Activated naive CD8-positive, alpha-beta T cell (primary cell): ENCODE results near the gene KRTAP10-10.
"Not testable (repeated sequence)": the region's sequence is repeated elsewhere in the genome, so short reads cannot be mapped to it uniquely, and the experiment has no call there.

Experiments used
- H3K27ac Mint-ChIP-seq: one replicate; pipeline ENCODE4 v1.8.0; 2021; ENCODE audit warnings: mixed read lengths
- H3K27me3 Mint-ChIP-seq: one replicate; pipeline ENCODE4 v1.8.0; 2021; ENCODE audit warnings: mixed read lengths
- H3K36me3 Mint-ChIP-seq: one replicate; pipeline ENCODE4 v1.8.0; 2021; ENCODE audit warnings: mixed read lengths
- H3K4me1 Mint-ChIP-seq: one replicate; pipeline ENCODE4 v1.8.0; 2021; ENCODE audit warnings: low read depth, mixed read lengths
- H3K4me3 Mint-ChIP-seq: one replicate; pipeline ENCODE4 v1.8.0; 2021; ENCODE audit warnings: mild to moderate bottlenecking, mixed read lengths
- H3K9me3 Mint-ChIP-seq: one replicate; pipeline ENCODE4 v1.8.0; 2021; ENCODE audit warnings: low read depth, mixed read lengths

Gene KRTAP10-10

GRCh38 chr21:44599264-44600029 is 37.7 kb upstream of the KRTAP10-10 start:
- Mint-ChIP-seq H3K27ac (no peak overlapping the region), H3K4me1 (peaks cover 1% of the 10 kb centered on the region), H3K4me3 (no peak overlapping the region), H3K27me3 (no peaks in the 10 kb centered on the region), H3K9me3 (peaks cover 7% of the 10 kb centered on the region), H3K36me3 (peaks cover 2% of the 10 kb centered on the region)

- H3K9me3 Mint-ChIP-seq, H3K27me3 Mint-ChIP-seq, H3K4me3 Mint-ChIP-seq, H3K36me3 Mint-ChIP-seq, H3K27ac Mint-ChIP-seq, H3K4me1 Mint-ChIP-seq: not testable (repeated sequence)
These were observed 36.8 kb upstream of the KRTAP10-10 start, which contains the start of gene KRTAP10-7 for GRCh38 chr21:44600118-44600978. TSS of gene KRTAP10-7 (plus strand) at chr21:44600597. CDS start at chr21:44600622, 25 bp downstream.

- H3K4me3 Mint-ChIP-seq, H3K9me3 Mint-ChIP-seq, H3K27ac Mint-ChIP-seq, H3K4me1 Mint-ChIP-seq, H3K36me3 Mint-ChIP-seq, H3K27me3 Mint-ChIP-seq: not testable (repeated sequence)
These were observed 36.1 kb upstream of the KRTAP10-10 start for GRCh38 chr21:44601091-44601490.

GRCh38 chr21:44601596-44602462 is 35.3 kb upstream of the KRTAP10-10 start:
- Mint-ChIP-seq H3K27ac (no peak overlapping the region), H3K4me3 (no peak overlapping the region), H3K27me3 (no peaks in the 10 kb centered on the region), H3K9me3 (peaks cover 7% of the 10 kb centered on the region), H3K4me1 (no peaks in the 10 kb centered on the region), H3K36me3 (peaks cover 2% of the 10 kb centered on the region)

- Mint-ChIP-seq H3K36me3 (peaks cover 2% of the 10 kb centered on the region), H3K4me3 (no peak overlapping the region), H3K27me3 (no peaks in the 10 kb centered on the region), H3K4me1 (no peaks in the 10 kb centered on the region), H3K27ac (no peak overlapping the region), H3K9me3 (peaks cover 7% of the 10 kb centered on the region)
These were observed 34.7 kb upstream of the KRTAP10-10 start for GRCh38 chr21:44602463-44602850.

GRCh38 chr21:44603109-44603875 is 33.9 kb upstream of the KRTAP10-10 start:
- no peaks in the 10 kb centered on the region for H3K27me3 Mint-ChIP-seq
- no peak overlapping the region for H3K4me3 Mint-ChIP-seq
- peaks cover 2% of the 10 kb centered on the region for H3K36me3 Mint-ChIP-seq
- peaks cover 7% of the 10 kb centered on the region for H3K9me3 Mint-ChIP-seq
- no peak overlapping the region for H3K27ac Mint-ChIP-seq
- H3K4me1 Mint-ChIP-seq: no peaks in the 10 kb centered on the region

GRCh38 chr21:44603911-44604310 is 33.2 kb upstream of the KRTAP10-10 start:
- Mint-ChIP-seq H3K27me3 (no peaks in the 10 kb centered on the region), H3K9me3 (peaks cover 3% of the 10 kb centered on the region), H3K4me1 (no peaks in the 10 kb centered on the region), H3K4me3 (no peak overlapping the region), H3K36me3 (peaks cover 3% of the 10 kb centered on the region), H3K27ac (no peak overlapping the region)

- Mint-ChIP-seq H3K27ac (no peak overlapping the region), H3K4me3 (no peak overlapping the region), H3K27me3 (no peaks in the 10 kb centered on the region), H3K36me3 (peaks cover 13% of the 10 kb centered on the region), H3K9me3 (peaks cover 13% of the 10 kb centered on the region), H3K4me1 (no peaks in the 10 kb centered on the region)
These were observed 30.7 kb upstream of the KRTAP10-10 start for GRCh38 chr21:44606495-44606894.

- Mint-ChIP-seq H3K9me3 (peaks cover 13% of the 10 kb centered on the region), H3K27ac (no peak overlapping the region), H3K36me3 (peaks cover 14% of the 10 kb centered on the region), H3K4me1 (peaks cover 3% of the 10 kb centered on the region), H3K27me3 (no peaks in the 10 kb centered on the region), H3K4me3 (no peak overlapping the region)
These were observed 28.0 kb upstream of the KRTAP10-10 start for GRCh38 chr21:44609193-44609592.

GRCh38 chr21:44610157-44610843 is 26.9 kb upstream of the KRTAP10-10 start:
- not testable (repeated sequence) for H3K4me3 Mint-ChIP-seq, H3K27me3 Mint-ChIP-seq, H3K27ac Mint-ChIP-seq, H3K4me1 Mint-ChIP-seq
- H3K36me3 Mint-ChIP-seq: peaks cover 14% of the 10 kb centered on the region
- peaks cover 13% of the 10 kb centered on the region for H3K9me3 Mint-ChIP-seq

- no peak overlapping the region for H3K4me3 Mint-ChIP-seq
- H3K27me3 Mint-ChIP-seq: no peaks in the 10 kb centered on the region
- H3K4me1 Mint-ChIP-seq: peaks cover 16% of the 10 kb centered on the region
- H3K27ac Mint-ChIP-seq: no peak overlapping the region
- H3K36me3 Mint-ChIP-seq: peaks cover 14% of the 10 kb centered on the region
- peaks cover 13% of the 10 kb centered on the region for H3K9me3 Mint-ChIP-seq
These were observed 25.6 kb upstream of the KRTAP10-10 start for GRCh38 chr21:44611551-44611950.

- H3K27me3 Mint-ChIP-seq: no peaks in the 10 kb centered on the region
- H3K27ac Mint-ChIP-seq: no peak within 1 kb of the TSS
- peaks cover 13% of the 10 kb centered on the region for H3K9me3 Mint-ChIP-seq
- peaks cover 14% of the 10 kb centered on the region for H3K36me3 Mint-ChIP-seq
- no peak within 1 kb of the TSS for H3K4me3 Mint-ChIP-seq
- peaks cover 21% of the 10 kb centered on the region for H3K4me1 Mint-ChIP-seq
These were observed 25.1 kb upstream of the KRTAP10-10 start, which contains the start of gene KRTAP10-8 for GRCh38 chr21:44612029-44612486. TSS of gene KRTAP10-8 (plus strand) at chr21:44612079. CDS start at chr21:44612101, 22 bp downstream.

- no peak overlapping the region for H3K4me3 Mint-ChIP-seq
- H3K27me3 Mint-ChIP-seq: no peaks in the 10 kb centered on the region
- peaks cover 27% of the 10 kb centered on the region for H3K4me1 Mint-ChIP-seq
- H3K27ac Mint-ChIP-seq: no peak overlapping the region
- peaks cover 13% of the 10 kb centered on the region for H3K9me3 Mint-ChIP-seq
- H3K36me3 Mint-ChIP-seq: peaks cover 14% of the 10 kb centered on the region
These were observed 24.4 kb upstream of the KRTAP10-10 start for GRCh38 chr21:44612669-44613229.
